ENCODE measurements around the gene ZSWIM4.
A peak's percentile ranks its signal among the peaks of the same experiment; 100 is the strongest.

The ZSWIM4 gene

DNA sequence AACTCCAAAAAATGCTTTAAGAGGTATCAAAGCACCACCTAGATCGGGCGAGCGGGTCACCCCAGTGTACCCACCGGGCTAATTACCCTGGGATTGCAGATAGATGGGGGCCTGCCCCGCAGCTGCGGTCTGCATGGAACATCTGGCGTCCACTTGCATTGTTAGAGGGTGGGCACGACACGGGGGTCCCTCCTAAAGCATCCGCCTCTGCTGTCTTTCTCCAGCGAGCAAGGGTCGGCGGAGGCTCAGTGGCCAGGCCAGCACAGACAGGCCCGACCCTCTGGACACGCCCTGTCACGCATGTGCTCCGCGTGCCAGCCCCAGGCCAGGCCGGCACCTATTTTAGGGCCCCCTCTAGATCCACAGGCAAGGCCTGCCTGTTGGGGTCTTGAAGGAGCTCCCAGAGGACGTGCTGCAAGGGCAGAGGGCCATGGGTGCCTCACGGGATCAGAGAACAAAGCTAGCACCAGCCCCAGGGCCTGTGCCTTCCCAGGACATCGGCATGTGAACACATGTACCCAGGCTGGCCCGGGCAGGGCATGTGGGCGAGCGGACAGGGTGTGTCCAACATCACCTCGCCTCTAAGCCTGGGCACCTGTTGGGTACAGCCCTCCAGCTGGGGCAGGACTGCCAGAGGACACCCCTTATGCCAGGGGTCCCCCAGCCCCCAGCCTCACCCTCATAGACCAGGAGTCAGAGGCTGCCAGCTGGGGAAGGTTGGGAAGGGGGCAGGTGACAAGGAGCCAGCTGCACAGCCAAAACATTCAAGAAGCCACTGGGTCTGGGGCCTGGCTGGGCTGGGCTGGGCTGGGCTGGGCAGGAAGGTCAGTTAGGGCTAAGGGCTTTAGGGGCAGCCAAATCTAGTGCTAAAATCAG lies 46.1 kb downstream of the ZSWIM4 start:
- Histone ChIP-seq H3K9ac (ENCODE audit: low read depth, low read length) (no peak overlapping the region; the same call in 1 of the 2 replicates), H3K36me3 (ENCODE audit: insufficient read depth, low read depth, low read length) (no peaks in the 10 kb centered on the region; the same call in 1 of the 2 replicates), H3K4me1 (ENCODE audit: insufficient read depth, low read length) (peaks cover 18% of the 10 kb centered on the region), H3K27ac (ENCODE audit: low read length) (no peak overlapping the region), H3K9me3 (ENCODE audit: insufficient read depth, low read depth, low read length) (no peaks in the 10 kb centered on the region), H3K4me3 (ENCODE audit: low read length) (peak overlapping the region; percentile 67; the same call in 1 of the 2 replicates), H3K27me3 (ENCODE audit: insufficient read depth, low read length) (no peaks in the 10 kb centered on the region; the same call in 1 of the 2 replicates)

DNA sequence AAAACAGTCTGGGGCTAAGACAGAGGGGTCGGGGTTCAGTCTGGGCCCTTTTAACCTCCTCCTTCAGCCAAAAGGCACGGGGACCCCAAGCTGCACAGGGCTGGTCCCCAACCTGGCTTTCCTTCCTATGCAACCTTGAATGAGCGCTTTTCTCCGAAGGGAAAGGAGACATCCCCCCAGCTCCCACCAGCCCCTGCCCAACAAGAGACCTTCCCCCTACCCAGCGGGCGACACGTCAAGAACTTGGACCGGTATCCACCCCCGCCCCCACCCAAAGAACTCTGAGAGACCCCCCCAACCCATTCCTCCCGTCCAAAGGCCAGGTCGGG lies 46.7 kb downstream of the ZSWIM4 start:
- Histone ChIP-seq H3K4me3 (ENCODE audit: low read length) (peak overlapping the region; percentile 67), H3K9me3 (ENCODE audit: insufficient read depth, low read depth, low read length) (no peaks in the 10 kb centered on the region), H3K36me3 (ENCODE audit: insufficient read depth, low read depth, low read length) (no peaks in the 10 kb centered on the region), H3K9ac (ENCODE audit: low read depth, low read length) (peak overlapping the region; percentile 63; the same call in 1 of the 2 replicates), H3K27me3 (ENCODE audit: insufficient read depth, low read length) (no peaks in the 10 kb centered on the region; the same call in 1 of the 2 replicates), H3K27ac (ENCODE audit: low read length) (no peak overlapping the region), H3K4me1 (ENCODE audit: insufficient read depth, low read length) (peaks cover 18% of the 10 kb centered on the region)

DNA sequence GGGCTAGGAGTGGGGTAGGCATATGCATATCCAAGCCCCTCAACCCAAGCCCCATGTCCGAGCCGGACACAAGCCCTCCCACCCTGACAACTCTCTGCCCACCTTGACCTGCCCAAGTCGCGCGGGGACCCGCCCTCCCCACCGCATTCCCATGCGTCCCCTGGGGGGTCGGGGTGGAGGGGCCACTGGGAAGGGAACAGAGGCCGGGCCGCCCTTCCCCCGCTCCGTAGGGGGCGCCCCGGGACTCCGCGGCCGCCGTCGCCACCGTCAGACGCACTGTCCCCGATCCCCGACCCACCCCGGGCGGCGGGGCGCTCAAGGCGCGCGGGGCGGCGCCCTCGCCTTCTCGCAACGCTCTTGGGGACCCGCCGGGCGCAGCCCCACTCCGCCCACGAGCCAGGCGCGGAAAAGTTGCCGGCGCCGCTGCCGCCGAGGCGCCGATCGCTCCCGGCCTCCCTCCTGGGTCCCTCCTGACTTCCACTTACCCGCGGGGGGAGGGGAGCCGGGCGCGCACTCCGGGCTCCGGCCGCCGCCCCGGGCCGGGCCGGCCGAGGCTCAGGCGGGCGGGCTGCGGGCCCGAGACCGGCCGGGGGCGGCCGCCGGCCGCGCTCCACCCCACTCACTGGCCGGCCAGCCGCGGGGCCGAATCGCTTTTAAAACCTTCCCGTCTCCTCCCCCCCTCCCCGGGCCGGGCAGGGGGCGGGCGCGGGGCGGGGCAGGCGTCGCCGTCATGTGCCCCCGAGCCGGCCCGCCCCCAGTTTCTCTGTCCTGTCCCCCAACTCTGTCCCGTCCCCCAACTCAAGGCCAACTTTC lies 47.3 kb downstream of the ZSWIM4 start:
- H3K4me1 ChIP-seq (ENCODE audit: insufficient read depth, low read length) = peaks cover 18% of the 10 kb centered on the region
- H3K9ac ChIP-seq (ENCODE audit: low read depth, low read length) = peak overlapping the region; percentile 67; the same call in 1 of the 2 replicates
- no peak overlapping the region for H3K27ac ChIP-seq (ENCODE audit: low read length)
- H3K9me3 ChIP-seq (ENCODE audit: insufficient read depth, low read depth, low read length) = no peaks in the 10 kb centered on the region
- peak overlapping the region; percentile 68 for H3K4me3 ChIP-seq (ENCODE audit: low read length)
- no peaks in the 10 kb centered on the region; the same call in 1 of the 2 replicates for H3K27me3 ChIP-seq (ENCODE audit: insufficient read depth, low read length)
- no peaks in the 10 kb centered on the region for H3K36me3 ChIP-seq (ENCODE audit: insufficient read depth, low read depth, low read length)

DNA sequence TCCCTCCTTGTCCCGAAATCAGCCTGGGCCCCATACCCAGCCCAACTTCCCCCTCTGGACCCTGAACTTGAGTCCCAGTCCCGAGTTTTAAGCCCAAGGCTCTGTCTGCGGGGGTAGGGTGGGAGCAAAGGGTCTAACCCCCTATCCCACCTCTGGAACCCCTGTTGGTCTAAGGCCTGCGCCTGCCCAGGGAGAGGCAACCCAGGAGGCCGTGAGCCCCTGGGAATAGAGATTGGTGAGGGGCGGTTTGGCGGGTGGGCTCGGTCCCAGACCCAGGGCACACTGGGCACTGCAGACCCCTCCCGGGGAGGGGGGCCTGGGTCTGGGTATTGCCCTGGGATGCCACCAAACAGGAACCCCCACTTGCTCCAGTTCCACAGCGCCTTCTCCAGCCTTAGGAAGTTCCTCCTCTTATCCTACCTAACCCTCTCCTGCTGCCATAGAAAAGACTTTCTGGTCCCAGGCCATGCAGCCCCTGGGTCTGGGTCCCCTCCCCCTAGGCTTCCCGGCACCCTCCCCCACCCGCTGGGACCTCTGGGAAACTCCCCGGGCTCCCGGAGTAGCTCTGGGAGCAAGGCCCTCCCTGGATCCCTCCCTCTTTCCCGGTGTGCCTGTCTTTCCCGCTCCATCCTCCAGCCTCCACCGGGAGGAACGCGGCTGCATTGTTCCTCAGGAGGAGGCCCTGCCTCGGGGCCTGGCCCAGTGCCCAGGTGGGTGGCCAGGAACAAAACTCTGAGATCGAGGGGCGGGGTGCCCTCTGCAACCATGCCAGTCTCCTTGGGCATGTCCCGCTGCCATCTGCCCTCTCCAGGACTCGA lies 48.1 kb downstream of the ZSWIM4 start:
- Histone ChIP-seq H3K27ac (ENCODE audit: low read length) (no peak overlapping the region), H3K4me1 (ENCODE audit: insufficient read depth, low read length) (peaks cover 21% of the 10 kb centered on the region)

DNA sequence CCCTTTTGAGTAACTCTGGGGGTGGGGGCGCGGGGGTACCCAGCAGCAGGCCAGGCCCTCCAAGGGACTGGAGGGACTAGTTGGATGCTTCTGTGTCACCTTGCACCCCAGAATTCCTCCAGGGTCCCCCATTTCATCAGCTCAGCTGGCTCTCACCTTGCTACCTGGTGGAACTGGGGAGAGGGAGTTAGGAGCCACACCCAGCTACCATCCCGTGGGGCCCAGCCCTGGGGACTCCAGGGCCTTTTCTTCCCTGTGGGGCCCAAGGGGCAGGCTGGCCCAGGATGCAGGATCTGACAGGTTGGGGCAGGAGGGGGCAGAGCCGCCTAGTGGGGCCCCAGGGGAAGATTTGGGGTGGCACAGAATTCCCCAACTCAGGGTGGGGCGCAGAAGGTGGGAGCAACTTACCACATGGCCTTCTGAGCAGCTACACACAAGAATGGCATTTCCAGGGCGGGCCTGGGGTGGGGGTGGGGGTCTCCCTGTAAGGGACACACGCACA lies 48.9 kb downstream of the ZSWIM4 start:
- H3K9ac ChIP-seq (ENCODE audit: low read depth, low read length) = no peak overlapping the region
- H3K4me1 ChIP-seq (ENCODE audit: insufficient read depth, low read length) = peaks cover 24% of the 10 kb centered on the region
- H3K36me3 ChIP-seq (ENCODE audit: insufficient read depth, low read depth, low read length) = no peaks in the 10 kb centered on the region
- H3K9me3 ChIP-seq (ENCODE audit: insufficient read depth, low read depth, low read length) = no peaks in the 10 kb centered on the region
- no peak overlapping the region for H3K4me3 ChIP-seq (ENCODE audit: low read length)
- no peak overlapping the region for H3K27ac ChIP-seq (ENCODE audit: low read length)
- no peaks in the 10 kb centered on the region; the same call in 1 of the 2 replicates for H3K27me3 ChIP-seq (ENCODE audit: insufficient read depth, low read length)

More for the DNA sequence above, 48.1 kb downstream of the ZSWIM4 start:
- Histone ChIP-seq H3K9me3 (ENCODE audit: insufficient read depth, low read depth, low read length) (no peaks in the 10 kb centered on the region), H3K36me3 (ENCODE audit: insufficient read depth, low read depth, low read length) (no peaks in the 10 kb centered on the region), H3K9ac (ENCODE audit: low read depth, low read length) (peak overlapping the region; percentile 67; the same call in 1 of the 2 replicates), H3K4me3 (ENCODE audit: low read length) (peak overlapping the region; percentile 68), H3K27me3 (ENCODE audit: insufficient read depth, low read length) (no peaks in the 10 kb centered on the region; the same call in 1 of the 2 replicates)

DNA sequence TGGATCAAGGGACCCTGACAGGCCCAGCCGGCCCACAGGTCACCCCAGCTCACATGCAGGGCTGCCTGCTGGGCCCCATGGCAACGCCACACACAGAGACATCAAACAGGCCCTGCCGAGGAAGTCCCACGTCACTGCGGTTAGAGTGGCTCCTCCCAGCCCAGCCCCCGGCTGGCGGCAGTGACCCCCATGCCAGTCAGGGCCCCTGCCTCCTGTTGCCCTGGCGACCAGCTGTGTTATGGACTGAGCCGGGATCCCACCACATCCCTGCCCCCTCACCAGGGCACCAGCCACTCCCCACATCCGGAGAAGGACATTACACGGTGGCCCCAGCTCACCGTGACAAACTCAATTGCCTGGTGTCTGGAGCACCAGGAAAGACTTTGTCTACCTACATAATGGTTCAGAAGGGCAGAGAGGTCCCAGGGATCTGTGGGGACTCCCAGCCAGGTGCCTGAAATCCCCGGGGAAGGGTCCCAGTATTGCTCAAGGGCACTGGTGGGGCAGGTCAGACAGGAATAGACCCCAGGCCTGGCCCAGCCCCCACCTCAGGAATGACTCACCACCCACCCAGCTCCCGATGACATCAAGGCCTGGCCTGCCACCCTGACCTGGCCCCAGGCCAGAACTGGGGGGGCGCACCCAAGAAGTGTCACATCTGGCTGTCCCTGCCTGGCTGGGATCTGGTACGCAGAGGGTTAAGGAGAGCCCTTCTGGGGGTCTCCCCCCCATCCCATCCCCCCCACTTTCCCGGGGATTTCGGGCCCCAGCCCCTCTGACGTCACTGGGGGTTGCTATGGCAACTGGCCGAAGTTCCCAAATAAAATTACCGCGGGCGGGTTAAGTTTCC lies 51.5 kb downstream of the ZSWIM4 start:
- H3K27ac ChIP-seq (ENCODE audit: low read length) = peak overlapping the region; percentile 97
- no peaks in the 10 kb centered on the region for H3K9me3 ChIP-seq (ENCODE audit: insufficient read depth, low read depth, low read length)
- H3K36me3 ChIP-seq (ENCODE audit: insufficient read depth, low read depth, low read length) = no peaks in the 10 kb centered on the region
- H3K4me3 ChIP-seq (ENCODE audit: low read length) = peak overlapping the region; percentile 78
- H3K9ac ChIP-seq (ENCODE audit: low read depth, low read length) = peak overlapping the region; percentile 96
- H3K4me1 ChIP-seq (ENCODE audit: insufficient read depth, low read length) = peaks cover 28% of the 10 kb centered on the region
- H3K27me3 ChIP-seq (ENCODE audit: insufficient read depth, low read length) = peaks cover 5% of the 10 kb centered on the region

DNA sequence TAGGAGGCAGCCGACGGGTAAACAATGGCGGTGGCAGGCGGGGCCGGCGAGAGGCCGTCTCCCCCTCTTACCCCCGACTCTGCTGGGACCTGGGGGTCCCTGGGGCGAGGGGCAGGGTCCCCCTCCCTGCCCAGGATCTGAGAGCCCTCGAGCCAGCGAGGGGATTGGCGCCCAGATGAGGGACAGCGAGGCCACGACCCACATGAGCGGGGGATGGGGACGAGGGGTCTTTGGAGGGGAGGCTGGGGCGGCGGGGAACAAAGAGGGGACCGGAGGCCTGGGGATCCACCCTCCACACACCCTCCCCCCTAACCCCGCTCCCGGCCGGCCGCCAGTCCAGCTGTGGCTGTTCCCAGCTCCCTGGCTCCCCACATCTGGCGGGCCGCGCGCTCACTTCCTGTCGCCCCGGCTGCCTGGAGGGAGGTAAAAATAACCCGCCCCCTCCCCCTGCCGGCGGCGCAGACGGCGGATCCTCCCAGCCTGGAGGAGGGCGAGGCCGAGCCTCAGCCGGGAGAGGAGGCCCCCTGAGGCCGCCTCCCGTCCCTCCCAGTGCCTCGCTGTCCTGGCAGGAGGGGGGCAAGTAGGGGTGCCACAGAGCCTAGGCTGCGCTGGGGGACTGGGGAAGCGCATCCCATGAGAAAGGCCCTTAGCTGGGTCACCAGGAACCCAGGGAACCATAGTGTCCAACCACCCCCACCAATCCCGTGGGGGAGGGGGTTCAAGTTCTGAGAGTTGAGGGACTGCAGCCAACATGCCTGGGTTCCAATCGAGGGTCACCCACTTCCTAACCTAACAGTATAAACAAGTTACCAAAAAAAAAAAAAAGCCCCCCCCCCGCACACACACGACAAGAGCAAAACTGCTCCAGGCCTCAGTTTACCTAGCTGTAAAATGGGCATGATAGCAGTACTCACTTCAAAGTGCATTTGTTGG lies 52.4 kb downstream of the ZSWIM4 start:
- Histone ChIP-seq H3K4me3 (ENCODE audit: low read length) (peak overlapping the region; percentile 78; the same call in 1 of the 2 replicates), H3K36me3 (ENCODE audit: insufficient read depth, low read depth, low read length) (no peaks in the 10 kb centered on the region), H3K9ac (ENCODE audit: low read depth, low read length) (peak overlapping the region; percentile 96), H3K27me3 (ENCODE audit: insufficient read depth, low read length) (peaks cover 5% of the 10 kb centered on the region), H3K9me3 (ENCODE audit: insufficient read depth, low read depth, low read length) (no peaks in the 10 kb centered on the region), H3K27ac (ENCODE audit: low read length) (peak overlapping the region; percentile 97), H3K4me1 (ENCODE audit: insufficient read depth, low read length) (peaks cover 28% of the 10 kb centered on the region)

DNA sequence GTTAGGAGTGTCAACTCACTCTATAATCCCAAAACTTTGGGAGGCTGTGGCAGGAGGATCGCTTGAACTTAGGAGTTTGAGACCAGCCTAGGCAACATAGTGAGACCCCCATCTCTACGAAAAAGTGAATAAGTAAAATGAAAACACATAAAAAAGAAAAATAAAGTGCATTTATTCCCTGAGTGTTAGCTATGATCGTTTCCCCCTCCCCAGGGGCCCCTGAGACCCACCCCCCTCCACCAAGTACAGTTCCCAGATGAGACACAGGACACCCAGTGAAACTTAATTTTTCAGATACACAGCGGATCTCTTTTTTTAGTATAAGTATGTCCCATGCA lies 53.1 kb downstream of the ZSWIM4 start:
- H3K9ac ChIP-seq (ENCODE audit: low read depth, low read length) = peak overlapping the region; percentile 96; the same call in 1 of the 2 replicates
- peaks cover 24% of the 10 kb centered on the region for H3K4me1 ChIP-seq (ENCODE audit: insufficient read depth, low read length)
- H3K27ac ChIP-seq (ENCODE audit: low read length) = no peak overlapping the region

DNA sequence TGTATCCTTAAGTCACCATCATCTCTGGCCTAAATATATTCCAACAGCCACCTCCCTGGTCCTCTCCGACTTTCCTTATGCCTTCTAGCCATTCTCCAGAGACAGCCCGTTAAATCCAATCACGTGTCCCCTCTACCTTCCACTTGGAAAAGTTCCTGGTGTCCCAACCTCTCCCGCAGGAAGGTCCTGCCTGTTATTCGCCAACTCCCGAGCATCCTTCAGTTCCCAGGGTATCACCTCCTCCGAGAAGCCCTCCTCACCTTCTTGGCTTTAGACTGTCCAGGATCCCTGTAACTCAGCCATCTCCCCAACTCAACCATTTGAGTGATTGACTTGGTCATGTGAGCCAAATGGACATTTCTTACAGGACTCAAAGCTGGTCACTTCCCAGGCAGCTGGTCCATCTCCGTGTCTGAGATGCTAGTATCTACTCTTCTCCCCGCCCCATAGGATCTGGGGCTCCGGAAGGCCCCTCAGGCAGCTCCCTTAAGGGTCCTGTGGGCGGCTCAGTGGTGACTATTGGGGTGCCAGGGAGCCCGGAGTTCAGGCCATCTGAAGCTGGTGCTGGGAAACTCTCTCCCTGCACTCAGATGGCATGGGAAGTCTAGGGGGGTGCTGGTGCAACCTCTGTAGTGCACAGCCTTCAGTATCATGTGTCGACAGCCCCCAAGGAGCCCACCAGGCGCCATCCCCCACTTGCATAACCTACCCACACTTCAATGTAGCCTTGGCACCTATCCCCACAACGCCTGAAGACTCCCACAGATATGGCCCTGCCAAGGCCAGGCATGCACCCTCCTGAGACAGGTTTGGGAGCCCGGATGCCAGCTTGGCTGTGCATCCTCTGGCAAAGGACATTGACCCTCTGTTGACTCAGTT lies 53.8 kb downstream of the ZSWIM4 start:
- Histone ChIP-seq H3K27ac (ENCODE audit: low read length) (no peak overlapping the region), H3K27me3 (ENCODE audit: insufficient read depth, low read length) (peaks cover 5% of the 10 kb centered on the region), H3K4me1 (ENCODE audit: insufficient read depth, low read length) (peaks cover 16% of the 10 kb centered on the region), H3K36me3 (ENCODE audit: insufficient read depth, low read depth, low read length) (no peaks in the 10 kb centered on the region), H3K9ac (ENCODE audit: low read depth, low read length) (no peak overlapping the region), H3K9me3 (ENCODE audit: insufficient read depth, low read depth, low read length) (no peaks in the 10 kb centered on the region), H3K4me3 (ENCODE audit: low read length) (no peak overlapping the region)

More for the DNA sequence above, 53.1 kb downstream of the ZSWIM4 start:
- peak overlapping the region; percentile 78; the same call in 1 of the 2 replicates for H3K4me3 ChIP-seq (ENCODE audit: low read length)
- peaks cover 5% of the 10 kb centered on the region for H3K27me3 ChIP-seq (ENCODE audit: insufficient read depth, low read length)
- H3K9me3 ChIP-seq (ENCODE audit: insufficient read depth, low read depth, low read length) = no peaks in the 10 kb centered on the region
- H3K36me3 ChIP-seq (ENCODE audit: insufficient read depth, low read depth, low read length) = no peaks in the 10 kb centered on the region
